ENCODE results near the gene MAP3K5. TPM values are rescaled to one million over a fixed set of nuclear protein-coding genes. Genes with fewer than 3 reads are reported as not detected.

MAP3K5 gene
- total RNA-seq: 24.2 and 33.6 TPM in 2 replicates

DNA sequence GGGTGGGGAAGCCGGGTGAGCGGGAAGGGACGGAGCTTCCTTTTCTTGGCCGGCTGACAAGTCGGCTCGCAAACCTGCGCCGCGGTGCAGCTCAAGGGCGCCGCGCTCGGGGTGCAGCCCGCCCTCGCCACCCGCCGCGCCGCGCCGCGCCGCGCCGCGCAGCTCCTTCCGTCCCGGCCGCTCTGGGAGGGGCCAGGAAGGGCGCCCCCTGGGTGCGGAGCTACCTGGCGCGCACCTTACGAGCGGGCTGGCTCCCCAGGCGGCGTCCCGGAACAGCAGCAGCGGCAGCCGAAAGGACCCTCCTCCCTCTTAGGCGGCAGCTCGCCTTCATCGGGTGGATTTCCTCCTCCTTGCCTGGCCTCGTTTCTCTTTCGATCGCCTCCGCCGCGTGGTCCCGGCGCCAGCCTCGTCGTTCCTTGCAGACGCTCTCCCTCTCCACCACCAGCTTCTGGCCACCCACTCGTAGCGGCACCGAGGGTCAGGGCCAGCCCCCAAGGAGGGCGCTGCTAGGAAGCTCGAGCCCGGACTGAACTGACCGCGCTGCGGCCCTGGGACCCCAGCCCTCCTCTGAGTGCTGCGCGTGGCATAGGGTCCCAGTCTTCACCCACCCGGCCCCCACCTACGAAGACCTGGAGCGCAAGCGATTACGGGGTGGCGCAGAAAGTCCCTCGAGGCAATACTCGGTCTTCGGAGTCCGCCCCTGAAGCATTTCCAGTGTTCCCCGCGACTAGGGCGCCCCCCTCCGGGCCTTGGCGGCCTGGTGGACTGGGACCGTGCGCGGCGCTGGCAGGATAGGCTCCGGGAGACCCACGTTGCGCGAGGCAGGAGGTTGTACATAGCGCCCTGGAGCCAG, at the start of gene MAP3K5:
TSS of gene MAP3K5 (minus strand) at position 68 of the 853 bp plus-strand sequence. CDS start 320 bp downstream, outside the sequence.

GRCh38 chr6:136822376-136823127, 30.3 kb upstream of the MAP3K5 start, which contains the start of gene PEX7:
TSS of gene PEX7 (plus strand) at chr6:136822592. CDS start at chr6:136822666, 74 bp downstream.

DNA sequence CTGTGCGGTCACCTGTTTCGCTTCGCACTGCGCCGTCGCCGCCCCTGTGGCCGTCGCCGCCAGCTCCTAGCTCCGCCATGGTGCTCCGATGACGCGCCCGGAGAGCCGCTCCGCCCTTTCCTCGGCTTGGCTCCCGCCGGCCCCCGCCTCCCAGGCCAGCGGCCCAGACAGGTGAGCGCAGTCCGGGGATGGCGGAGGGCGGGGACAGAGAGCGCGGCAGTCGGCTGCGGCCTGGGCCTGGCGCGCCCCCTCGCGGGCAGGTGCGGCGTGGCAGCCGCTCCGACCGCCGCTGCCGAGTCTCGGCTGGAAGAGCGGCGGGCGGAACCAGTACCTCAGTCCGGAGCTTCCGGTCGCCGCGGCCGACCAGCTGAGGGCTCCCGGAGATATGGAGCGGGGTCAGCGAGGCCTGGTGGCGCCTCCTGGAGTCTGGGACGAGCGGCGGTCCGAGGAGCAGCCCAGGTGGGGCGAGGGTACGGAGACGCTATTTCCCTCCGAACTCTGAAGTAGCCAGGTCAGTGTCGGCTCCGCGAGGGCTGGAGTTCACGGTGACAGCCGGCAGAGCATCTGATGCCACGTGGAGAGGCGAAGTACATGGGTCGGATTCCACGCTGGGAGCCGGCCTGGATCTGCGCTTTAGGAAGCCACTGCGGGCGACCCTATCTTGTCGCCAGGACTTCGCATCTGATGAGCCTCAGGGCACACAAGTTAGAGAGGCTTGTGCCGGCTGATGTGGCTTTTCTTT, 241.8 kb downstream of the MAP3K5 start, which contains the start of gene MAP7:
TSS of gene MAP7 (minus strand) at position 93 of the 742 bp plus-strand sequence. CDS start at position 79, 14 bp downstream.

Other genes with a start within 250 kb of the MAP3K5 start
- gene MAP7, start 242.1 kb downstream of the MAP3K5 start, total RNA-seq: 0.44 and 1.4 TPM in 2 replicates
- 14.9 and 15.0 TPM in 2 replicates for gene PEX7, start 30.1 kb upstream of the MAP3K5 start, total RNA-seq
- under 0.01 TPM in 1 of 2 replicates, not detected in the other for gene SLC35D3, start 129.8 kb upstream of the MAP3K5 start, total RNA-seq

All from uterine smooth muscle cell (primary cell).